AML-193 (cell line): Measurements from ENCODE around the gene FBXO46.
"Not testable (repeated sequence)": the region's sequence is repeated elsewhere in the genome, so short reads cannot be mapped to it uniquely, and the experiment has no call there.

Experiments used
- DNase-seq, 2 experiments: peaks; one replicate each; lab custom pipeline; 2025; lab: John Stamatoyannopoulos, UW

FBXO46 gene

DNA sequence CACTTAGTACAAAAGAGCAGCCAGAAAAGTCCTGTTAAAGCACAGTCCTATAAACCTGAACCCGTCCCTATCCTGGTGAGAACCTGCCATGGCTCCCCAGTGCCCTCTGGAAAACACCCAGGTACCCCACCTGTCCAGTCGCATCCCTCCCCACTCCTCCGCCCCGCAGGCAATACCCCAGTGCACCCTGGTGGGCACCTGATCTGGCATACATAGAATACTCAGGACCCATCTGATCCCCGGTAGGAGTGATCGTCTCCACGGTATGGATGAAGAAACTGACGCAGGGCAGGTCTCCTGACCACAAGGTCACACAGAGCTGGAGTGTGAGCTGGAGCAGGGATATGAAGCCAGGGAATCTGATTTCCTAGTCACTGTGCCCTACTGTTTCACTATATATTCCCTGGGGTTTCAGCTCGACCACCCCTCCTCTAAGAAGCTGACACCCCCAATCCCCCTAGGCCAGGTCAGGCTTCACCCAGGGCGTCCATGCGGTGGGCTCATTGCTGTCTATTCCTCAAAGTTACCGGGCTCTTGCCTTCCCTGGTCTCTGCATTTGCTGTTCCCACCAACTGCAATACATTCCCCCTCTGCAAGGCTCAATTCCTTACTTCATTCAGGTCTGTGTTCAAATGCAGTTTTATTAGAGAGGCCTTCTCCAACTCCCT, 12.6 kb downstream of the FBXO46 start:
- no peak for DNase-seq

DNA sequence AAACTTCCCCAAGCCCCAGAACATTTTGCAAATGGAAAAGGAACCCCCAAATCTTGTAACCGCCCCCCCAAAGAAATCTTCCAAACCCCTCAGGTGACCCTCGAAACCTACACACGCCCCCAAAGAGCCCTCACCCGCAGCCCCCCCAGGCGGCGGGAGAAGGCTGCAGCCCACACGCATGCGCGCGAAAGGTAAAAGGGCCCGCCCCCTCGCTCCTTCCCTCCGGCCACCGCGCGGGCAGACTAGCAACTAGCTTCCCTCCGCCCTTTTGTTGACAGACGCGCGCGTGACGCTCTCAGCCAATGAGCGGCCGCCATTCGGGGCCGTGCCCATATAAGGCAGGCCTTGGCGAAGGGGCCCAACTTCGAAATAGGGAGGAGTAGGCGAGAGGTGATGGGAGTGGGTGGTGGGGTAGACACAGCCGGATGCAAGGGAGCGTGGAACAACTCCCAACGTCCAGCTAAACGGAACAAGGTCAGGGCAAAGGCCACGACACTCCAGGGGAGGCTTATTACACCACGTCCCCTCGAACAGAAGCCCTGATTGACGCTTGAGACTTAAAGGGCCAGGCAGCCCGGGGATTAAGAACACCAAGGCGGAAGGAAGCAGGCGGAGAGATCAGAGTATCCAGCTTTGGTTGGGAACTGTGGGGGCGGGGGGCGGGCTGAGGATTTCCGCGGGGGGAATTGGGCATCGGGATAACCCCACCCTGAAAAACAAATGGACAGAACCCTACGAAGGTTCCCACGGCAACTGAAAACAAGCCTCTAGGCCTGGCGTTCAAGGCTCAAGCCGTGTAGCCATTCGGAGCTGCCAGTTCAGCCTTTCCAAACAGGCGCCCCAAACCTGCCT, 13.3 kb downstream of the FBXO46 start:
- peak; percentile 98 to 99 for DNase-seq

DNA sequence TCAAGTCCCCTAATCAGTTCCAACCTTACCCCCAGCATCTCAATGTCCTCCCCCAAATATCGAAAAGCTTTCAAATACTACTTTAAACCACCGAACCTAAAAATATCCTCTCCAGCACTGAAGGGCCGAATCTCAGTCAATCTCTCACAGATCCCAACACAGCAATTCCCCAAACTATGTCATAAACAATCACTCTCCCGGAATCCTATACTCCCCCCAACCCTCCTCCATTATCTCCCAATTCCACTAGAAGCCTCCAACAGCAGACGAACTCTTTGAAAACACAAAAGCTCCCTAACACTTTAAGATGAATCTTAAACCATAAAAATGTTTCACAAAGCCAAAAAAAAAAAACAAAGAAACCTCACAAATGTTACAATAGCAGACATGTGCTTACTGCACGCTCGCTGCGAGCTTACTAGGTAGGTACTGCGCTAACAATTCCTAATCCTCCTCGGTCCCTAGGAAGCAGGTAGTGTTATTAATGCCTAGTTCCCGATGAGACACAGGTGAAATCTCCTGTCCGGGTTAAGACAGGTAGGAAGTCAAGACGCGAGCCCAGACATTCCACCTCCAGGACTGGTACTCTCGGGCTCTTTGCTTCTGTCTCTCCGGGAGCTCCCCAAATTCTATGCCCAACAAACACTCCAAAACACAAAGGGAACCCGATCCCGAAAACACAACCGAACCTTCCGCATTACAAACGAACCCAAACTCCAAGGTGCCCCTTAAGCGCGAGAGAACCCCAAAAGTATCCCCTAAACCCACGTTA, 14.2 kb downstream of the FBXO46 start:
- DNase-seq, result peak in 1 of 2 experiments; percentile 36

DNA sequence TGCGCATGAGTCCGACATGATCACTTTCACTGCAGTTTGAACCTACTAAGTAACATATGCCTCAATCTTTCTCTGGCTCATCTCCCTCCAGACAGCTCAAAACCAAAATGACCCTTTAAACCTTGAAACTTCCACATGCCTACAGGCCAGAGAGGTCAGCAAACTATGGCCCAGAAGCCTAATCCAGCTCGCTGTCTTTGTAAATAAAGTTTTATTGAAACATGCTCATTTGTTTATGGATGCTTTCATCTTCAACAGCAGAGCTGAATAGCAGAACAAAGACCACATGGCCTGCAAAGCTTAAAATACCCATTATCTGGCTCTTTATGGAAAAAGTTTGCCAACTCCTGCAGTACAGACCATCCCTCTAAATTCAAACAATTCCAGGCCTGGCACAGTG, 15.6 kb downstream of the FBXO46 start:
- no peak for DNase-seq

DNA sequence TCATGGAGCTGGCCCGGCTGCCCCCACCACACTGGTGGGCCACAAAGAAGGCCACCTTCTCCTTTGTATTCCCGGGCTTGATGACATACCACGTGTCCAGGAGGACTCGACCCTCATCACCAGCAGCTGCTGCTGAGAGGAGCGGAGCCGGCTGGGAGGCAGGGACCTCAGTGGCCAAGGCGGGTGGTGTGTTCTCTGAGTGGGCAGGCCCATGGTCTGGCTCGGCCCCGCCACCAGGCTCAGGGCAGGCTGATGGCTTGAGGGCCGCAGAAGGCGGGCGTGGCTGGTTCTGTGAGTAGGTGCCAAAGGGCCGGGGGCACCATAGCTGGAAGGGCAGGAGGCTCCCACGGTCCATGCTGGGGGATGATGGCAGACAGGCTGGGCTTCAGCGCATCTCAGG, 17.6 kb downstream of the FBXO46 start:
- DNase-seq, result no peak

- no peak for DNase-seq
Measured at GRCh38 chr19:45712699-45713067, 18.0 kb downstream of the FBXO46 start.

DNA sequence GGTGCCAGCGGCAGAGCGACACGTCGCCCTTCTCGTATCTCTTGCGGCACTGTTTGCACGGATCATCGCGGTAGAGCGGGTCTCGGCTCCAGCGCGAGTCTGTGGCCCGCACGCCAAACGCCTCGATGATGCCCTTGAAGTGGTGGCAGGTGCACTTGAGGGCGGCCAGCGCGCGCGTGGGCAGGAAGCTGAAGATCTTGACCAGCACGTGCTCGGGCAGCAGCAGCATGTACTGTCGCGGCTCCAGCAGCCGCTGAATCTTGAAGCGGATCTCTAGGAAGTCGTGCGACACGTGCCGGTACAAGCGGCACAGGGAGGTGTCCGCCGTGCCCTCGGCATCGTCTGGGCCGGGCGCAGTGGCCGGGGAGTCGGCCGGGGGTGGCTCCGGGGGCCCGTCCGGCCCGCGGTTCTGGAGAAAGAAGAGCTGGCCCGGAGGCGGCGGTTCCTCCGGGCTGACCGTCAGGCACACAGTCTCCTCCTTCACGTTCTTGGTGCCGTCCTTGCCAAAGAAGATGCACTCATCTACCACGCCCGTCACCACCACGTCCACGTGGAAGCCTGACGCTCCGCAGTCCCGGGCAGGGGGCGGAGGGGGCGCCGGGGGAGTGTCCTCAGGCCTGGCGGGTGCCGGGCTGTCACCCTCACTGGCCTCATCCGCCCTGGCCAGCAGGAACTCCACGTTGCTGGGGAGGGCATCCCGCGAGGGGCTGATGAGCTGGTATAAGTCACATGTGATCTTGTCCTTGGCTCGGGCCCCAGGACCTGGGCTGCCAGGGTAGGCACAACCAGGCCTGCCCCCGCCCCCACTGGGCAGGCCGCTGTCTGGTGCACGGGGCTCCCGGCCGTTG, 18.6 kb downstream of the FBXO46 start:
- DNase-seq, result no peak

GRCh38 chr19:45710356-45711130, 20.2 kb downstream of the FBXO46 start:
- no peak for DNase-seq

- DNase-seq, result no peak
Measured at GRCh38 chr19:45705710-45706415, 24.8 kb downstream of the FBXO46 start.

- no peak for DNase-seq
Measured at GRCh38 chr19:45705115-45705514, 25.6 kb downstream of the FBXO46 start.

DNA sequence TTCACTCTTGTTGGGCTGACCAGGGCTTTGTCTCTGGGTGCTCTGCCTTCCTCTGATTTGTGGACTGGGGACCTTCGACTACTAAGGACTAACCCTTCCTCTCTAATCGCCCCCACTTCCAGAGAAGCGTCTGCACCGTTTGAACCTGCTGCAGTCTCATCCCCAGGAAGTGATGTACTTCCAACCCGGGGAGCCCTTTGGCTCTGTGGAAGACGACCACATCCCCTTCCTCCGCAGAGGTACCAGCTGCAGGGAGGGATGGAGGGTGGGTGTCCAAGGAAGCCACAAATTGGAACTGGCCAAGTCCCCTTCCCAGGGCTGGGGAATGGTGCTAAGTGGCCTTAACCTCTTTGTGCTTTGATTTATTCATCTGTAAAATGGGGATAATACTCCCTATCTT, 29.0 kb downstream of the FBXO46 start:
- no peak for DNase-seq

DNA sequence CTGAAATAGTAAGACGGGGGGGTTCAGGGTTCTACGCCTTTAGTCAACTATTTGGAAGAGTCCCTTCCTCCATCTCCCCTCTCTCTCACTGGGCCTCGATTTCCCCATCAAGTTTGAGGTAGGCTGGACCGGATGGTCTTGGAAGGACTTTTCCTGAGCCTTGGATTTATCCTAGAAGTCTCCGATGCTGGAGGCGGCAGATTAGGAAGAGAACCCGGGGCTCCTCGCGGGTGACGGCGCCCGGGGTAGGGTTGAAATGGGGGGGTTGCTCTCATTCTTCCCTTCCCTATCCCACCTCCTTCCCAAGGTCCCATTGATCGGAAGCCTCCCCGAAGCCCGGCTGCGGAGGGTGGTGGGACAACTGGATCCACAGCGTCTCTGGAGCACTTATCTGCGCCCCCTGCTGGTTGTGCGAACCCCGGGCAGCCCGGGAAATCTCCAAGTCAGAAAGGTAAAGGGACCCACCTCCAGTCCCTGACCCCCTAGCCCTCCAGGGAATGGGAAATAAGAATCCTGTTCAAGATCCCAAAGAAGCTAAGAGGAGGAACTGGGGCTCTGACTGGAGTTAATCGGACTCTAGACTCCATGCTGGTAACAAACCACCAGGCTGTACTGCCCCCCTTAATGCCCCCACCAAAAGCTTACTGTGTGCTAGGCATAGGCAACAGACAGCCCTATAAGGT, 37.4 kb downstream of the FBXO46 start:
- peak; percentile 39 to 45 for DNase-seq

- peak; percentile 98 to 99 for DNase-seq
Measured at GRCh38 chr19:45692187-45693105, 38.2 kb downstream of the FBXO46 start, which contains the start of gene QPCTL. TSS of gene QPCTL (plus strand) at chr19:45692666. CDS start at chr19:45692704, 38 bp downstream.

DNA sequence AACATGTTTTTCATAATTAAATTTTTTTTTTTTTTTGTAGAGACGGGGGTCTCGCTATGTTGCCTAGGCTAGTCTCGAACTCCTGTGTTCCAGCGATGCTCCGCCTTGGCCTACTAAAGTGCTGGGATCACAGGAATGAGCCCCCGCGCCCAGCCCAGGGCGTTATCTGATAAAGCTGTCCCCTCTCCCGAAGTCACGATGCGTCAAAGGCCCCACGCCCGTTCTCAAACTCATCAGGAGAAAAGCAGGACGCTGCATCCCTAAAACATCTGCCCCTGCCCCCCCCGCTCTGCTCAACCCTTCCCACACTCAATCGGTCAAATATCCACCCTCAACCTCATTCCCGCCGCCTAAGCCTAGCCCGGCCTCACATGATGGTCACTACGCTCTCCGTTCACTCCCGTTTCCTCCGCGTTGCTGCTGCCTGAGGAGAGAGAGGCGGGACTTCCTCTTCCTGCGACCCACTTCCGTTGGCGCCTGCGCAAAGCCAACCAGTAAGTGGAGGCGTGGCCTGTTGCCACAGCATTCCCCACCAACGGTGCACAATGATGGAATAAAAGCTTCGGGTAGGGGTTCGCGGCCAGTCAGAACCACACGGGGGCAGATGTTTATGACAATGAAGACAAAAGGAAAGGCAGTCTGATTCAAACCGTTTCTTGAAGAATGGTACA, 39.0 kb downstream of the FBXO46 start, which contains the start of gene SNRPD2:
SNRPD2 (minus strand) TSS at position 438 of the 671 bp plus-strand sequence; CDS start at position 373, 65 bp downstream.
- DNase-seq, result peak; percentile 88 to 90

DNA sequence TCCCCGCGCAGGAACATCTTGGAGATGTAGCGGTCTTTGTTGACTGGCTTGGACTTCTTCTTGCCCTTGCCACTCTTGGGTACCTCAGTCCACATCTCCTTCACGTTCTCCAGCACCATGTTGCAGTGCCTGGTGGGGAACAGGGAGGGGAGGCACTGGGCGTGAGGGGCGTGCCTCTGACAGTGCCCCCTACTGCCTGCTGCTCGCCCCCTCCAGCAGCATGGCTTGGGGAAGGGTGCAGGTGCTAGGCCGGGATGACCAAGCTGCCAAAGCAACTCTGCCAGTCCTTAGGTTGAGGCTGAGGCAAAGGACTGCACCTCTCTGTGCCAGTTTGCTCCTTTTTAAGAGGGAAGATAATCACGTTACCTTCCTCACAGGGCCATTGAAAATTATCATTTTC, 43.1 kb downstream of the FBXO46 start:
- no peak for DNase-seq

DNA sequence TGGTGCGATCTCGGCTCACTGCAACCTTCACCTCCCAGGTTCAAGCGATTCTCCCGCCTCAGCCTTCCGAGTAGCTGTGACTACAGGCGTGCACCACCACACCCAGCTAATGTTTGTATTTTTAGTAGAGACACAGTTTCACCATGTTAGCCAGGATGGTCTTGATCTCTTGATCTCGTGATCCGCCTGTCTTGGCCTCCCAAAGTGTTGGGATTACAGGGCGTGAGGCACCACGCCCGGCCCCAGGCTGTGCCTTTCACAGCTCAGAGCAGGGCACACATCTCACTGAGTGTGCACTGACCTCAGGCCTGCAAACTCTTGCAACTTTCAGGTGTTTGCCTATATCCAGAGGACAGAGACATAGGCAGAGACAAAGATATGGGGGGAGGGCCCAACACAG, 45.7 kb downstream of the FBXO46 start:
- DNase-seq, result not testable (repeated sequence)

- no peak for DNase-seq
Measured at GRCh38 chr19:45682908-45683307, 47.8 kb downstream of the FBXO46 start.

DNA sequence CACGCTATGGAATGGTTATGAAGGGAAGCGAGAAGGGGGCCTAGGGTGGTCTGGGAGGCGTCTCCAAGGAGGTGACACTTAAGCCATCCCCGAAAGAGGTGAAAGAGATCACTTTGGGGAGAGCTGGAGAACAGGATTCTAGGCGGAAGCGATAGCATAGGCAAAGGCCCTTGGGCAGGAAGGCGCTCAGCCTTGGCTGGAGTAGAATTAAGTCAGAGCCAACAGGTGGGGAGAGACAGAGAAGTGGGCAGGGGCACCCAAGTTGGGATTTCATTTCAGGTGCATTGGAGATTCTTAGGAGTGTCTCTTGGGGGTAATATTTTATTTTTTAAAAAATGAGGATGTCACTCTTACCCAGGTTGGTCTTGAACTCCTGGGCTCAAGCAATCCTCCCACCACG, 48.6 kb downstream of the FBXO46 start:
- DNase-seq, result no peak
